GM12891 (cell line): ENCODE data around the gene HMGN5.

Experiments used
- POLR2A ChIP-seq: IDR thresholded peaks from 2 replicates; pipeline ENCODE4 v1.6.1; 2011; ENCODE audit warnings: low read depth, low read length, control low read depth
- POLR2AphosphoS5 ChIP-seq: IDR thresholded peaks from 2 replicates; pipeline ENCODE4 v1.6.1; 2011; ENCODE audit warnings: low read depth, low read length, control low read depth
- POU2F2 ChIP-seq: IDR thresholded peaks from 2 replicates; pipeline ENCODE4 v1.6.1; 2011; ENCODE audit warnings: low read depth, mild to moderate bottlenecking, control low read depth, low read length, moderate library complexity
- SPI1 ChIP-seq: IDR thresholded peaks from 2 replicates; pipeline ENCODE4 v1.6.1; 2011; ENCODE audit warnings: low read depth, low read length, control low read depth
- TAF1 ChIP-seq: IDR thresholded peaks from 2 replicates; pipeline ENCODE4 v1.6.1; 2011; ENCODE audit warnings: low read depth, low read length, control low read depth

DNA sequence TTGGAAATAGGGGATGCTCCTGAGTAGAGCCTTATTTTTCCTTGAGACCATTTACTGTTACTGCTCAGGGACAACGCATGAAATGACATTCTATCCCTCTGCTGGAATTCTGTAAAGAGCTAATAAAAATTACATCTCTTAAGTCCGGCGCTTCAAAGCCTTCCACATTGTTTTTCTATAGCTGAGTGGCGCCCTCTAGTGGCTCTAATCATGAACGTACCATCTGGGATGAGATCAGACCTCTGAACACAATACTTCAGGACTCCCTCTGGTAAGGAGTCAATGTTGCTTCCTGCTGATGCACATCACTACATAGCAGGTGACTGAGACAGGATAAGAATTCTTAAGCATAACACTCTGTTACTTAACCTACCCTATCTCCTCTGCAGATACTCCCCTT lies 6.0 kb downstream of the HMGN5 start:
- no peak for TF ChIP-seq POLR2A
- no peak for TF ChIP-seq POLR2AphosphoS5
- TF ChIP-seq SPI1 = no peak
- no peak for TF ChIP-seq TAF1
- no peak for TF ChIP-seq POU2F2
